EL (cell line): ENCODE data around the gene SFTPB.

Experiments used
- DNase-seq: peaks from one replicate; pipeline ENCODE4 v3.0.0-alpha.2; 2016

SFTPB gene

DNA sequence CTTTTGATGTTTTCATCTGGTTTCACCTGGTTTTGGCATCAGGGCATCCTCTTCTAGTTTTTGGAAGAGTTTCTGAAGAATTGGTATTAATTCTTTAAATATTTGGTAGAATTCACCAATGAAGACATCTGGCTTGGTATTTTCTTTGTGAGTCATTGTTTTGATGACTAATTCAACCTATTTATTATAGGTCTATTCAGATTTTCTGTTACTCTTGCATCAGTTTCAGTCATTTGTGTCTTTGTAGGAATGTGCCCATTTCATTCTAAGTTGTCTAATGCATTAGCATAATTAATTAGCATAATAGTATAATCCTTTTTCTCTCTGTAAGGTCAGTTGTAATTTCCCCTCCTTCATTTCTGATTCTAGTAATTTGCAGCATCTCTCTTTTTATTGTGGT, 34.2 kb upstream of the SFTPB start:
- DNase-seq: peak; percentile 79

DNA sequence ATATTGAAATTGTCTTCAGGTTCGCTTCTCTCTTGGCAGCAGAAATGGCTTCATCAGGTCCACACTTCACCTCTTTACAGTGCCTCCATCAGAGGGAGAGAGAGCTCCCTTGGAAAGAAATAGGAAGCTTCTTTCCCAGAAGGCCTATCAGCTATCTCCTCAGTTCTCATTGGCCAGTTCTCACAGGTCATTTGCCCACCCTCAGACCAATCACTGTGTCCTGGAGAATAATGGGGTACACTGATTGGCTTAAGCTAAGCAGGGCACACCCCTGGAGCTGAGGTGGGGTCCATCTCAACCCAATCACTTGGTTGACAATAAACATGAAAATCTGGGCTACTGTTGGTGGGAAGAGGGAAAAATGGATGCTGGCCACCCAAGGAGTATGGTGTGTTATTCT, 31.3 kb upstream of the SFTPB start:
- DNase-seq: no peak

DNA sequence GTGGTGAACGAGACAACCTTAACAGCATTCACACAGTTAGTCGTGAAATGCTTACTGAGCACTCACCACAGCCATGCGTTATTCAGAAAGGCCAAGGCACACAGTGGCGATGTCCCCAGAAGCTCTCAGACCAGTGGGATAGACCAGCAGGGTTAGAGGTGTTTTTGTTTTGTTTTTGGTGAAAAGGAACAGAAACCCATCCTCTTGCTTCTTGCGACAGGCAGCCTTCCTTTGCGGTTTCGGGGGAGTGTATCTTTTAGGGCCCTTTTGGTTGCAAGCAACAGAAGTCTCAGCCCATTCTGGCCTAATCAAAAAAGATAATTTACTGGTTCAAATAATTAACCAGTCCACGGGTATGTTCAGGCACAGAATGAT, 30.9 kb upstream of the SFTPB start:
- DNase-seq: no peak

DNA sequence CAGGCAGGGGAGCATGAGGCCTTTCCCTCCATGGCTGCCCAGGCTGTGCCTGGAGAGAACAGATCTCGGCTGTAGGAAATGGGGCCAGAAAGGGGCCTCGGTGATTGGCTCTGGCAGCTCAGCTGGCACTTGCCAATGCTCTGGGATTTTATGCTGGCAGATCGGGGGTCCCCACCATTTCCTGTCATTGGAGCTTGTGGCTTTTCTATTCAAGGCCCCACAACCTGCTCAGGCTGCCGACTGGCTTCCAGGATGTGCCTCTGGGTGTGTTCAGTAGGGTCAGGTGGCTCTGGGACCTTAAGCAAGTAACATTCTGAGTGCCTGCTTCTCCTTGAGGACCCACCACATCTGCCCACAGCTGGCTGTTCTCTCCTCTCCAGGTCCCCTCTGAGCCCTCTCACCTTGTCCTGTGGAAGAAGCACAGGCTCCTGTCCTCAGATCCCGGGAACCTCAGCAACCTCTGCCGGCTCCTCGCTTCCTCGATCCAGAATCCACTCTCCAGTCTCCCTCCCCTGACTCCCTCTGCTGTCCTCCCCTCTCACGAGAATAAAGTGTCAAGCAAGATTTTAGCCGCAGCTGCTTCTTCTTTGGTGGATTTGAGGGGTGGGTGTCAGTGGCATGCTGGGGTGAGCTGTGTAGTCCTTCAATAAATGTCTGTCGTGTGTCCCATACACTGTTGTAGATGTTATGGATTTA, 30.3 kb upstream of the SFTPB start:
- DNase-seq: no peak

DNA sequence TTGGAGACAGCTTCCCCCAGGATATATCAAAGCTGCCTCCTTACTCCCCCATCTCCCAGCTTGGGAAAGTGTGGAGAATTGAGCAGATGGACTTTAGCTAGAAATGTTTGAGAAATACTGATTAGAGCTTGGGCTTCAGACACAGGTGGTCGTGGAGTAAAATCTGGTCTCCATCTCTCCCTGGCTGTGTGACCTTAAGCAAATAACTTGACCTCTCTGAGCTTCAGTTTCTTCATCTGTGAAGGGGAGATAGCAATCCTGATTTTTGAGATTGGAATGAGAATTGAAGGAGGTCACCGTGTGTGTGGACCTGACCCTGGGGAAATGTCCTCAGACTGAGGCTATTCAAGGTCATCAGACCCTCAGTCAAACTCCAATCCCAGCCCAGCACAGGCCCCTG, 29.7 kb upstream of the SFTPB start:
- DNase-seq: no peak

DNA sequence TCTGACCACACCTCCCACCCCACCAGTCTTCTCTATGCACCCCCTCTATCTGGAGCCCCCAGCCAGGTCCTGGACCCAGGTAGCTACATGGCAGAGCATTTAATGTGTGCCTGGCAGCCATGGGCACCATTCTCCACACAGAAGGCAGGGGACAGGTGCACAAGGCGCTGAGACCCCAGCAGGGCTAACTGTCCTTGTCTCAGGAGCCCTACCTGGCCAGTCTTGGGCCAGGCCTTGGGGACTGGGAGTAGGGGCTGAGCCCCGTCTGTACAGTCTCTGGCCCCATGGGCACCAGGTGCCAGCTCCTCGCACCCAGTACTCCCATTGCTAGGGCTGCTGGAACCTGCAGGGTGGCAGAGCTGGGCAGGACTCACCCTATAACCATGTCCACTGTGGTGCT, 29.1 kb upstream of the SFTPB start:
- no peak for DNase-seq

DNA sequence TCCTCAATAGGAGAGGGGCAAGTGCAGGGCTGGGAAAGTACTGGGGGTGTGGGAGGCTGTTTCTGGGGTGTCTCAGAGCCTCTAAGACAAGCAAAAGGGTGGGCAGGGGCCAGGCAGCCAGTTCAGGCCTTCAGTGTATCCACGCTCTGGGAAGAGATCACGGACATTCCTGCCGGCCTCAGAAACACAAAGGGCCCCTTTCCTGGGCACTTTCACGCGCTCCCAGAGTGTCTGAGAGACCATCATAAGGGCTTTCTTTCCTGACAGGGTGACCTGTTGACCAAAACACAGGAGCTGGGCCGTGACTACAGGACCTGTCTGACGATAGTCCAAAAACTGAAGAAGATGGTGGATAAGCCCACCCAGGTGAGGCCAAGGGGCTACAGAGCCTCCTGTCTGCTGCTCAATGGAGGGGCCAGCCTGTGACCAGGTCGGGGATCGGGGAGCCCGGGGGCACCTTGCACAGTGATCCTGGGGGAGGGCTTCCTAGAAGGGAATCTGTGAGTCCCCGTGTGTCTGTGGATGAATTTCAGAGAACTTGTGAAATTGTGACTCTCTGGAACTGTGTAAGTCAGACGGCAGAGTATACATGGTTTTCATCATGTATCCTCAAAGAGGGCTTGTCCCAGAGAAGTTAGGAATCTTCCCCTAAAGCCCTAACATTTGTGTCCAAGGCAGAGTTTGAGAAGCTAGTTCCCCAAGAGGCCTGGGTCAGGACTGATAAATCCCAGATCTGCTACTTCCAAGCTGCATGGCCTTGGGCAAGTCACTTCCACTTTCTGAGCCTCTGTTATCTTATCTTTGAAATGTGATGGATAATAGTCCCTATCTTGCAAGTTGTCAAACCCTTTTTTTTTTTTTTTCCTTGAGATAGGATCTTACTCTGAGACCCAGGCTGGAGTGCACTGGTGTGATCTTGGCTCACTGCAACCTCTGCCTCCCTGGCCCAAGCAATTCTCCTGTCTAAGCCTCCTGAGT, 28.0 kb upstream of the SFTPB start:
- DNase-seq: no peak

DNA sequence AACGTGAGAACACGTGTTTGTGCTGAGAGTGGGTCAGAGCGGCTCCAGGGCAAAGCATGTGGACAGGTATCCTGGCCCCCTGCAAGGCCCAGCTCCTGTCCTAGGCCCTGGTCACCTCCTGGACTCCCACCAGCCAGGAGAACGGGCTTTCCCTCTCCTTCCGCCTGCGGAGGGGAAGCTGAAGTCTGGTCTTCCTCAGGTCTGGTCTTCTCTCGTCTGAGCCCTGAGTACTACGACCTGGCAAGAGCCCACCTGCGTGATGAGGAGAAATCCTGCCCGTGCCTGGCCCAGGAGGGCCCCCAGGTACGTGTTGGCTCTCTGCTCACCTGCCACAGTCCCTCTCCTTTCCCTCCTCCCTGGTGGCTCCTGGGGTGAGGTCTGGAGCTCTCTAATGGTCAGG, 27.1 kb upstream of the SFTPB start:
- DNase-seq: no peak

DNA sequence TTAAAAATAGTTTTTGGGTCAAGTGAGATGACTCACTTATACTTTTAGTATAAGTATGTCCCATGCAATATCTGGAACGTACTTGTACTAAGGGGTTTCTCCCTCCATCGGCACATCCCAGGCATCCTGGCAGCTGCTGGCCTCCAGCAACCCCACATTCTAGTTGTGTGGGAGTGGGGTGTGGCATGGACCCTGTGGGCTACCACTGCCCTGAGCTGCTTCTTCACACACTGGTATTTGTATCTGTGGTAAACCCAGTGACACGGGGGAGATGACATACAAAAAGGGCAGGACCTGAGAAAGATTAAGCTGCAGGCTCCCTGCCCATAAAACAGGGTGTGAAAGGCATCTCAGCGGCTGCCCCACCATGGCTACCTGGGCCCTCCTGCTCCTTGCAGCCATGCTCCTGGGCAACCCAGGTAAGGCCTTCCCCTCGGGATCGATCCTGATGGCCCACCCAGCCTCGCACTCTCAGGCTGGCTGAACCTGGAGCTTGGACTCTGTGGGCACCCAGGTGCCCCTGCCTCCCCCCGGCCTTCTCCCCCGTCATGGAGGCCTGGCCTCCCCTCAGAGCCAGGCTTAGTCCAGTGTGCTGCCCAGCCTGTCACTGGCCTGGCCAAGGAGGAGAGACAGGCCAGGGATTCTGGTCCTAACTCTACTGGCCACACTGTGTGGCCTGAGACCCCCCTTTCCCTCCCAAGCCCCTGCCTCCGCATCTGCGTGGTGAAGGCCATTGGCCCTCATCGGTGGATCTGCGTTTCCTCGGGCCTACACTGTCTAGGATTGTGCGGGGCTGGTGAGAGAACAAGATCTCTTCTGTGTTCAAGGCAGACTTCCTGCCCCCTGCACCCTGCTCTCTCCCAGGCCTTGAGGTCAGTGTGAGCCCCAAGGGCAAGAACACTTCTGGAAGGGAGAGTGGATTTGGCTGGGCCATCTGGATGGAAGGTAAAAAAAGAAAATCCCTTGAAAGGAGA, 26.3 kb upstream of the SFTPB start, which contains the start of gene GNLY:
Gene GNLY, plus strand, starts transcription at position 307 of the 974 bp plus-strand sequence. Its CDS starts 61 bp downstream, at position 368.
- DNase-seq: no peak

DNA sequence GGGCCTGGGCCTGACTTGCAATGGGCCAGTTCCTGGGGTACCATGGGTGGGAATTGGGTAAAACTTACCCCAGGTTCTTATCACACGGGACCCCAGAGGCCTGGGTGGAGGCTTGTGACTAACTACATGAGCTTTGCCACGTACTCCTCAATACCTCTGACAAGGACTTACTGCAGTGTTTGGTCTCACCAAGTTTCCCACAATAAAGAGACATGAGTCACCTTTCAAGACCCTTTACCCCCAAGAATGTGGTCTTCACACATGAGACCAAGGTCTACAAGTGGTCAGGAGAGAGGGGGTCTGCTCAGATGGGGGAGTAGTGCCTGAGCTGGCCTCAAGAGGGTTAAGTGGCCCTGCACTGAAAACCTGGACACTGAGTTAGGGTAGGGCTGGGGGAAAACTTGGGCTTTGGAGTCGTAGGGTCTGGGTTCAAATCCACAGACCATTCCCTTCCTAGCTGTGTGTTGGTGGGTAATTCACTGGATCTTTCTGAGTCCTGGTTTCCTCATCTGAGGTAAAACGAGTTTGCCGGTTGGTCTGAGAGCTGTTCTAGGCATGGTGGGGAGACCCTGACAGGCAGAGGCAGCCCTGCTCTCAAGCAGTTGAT, 24.1 kb upstream of the SFTPB start:
- DNase-seq: no peak

DNA sequence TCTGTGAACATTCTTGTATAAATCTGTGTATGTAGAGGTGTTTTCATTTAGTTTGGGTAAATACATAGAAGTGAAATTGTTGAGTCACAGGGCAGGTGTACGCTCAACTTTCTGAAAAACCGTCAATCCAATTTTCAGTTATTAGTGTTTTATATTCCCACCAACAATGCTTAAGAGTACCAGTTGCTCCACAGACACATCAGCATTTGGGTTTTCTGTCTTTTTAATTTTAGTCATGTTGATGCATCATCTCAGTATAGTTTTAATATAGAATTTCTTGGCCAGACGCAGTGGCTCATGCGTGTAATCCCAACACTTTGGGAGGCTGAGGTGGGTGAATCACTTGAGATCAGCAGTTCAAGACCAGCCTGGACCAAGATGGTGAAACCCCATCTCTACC, 22.9 kb upstream of the SFTPB start:
- no peak for DNase-seq

DNA sequence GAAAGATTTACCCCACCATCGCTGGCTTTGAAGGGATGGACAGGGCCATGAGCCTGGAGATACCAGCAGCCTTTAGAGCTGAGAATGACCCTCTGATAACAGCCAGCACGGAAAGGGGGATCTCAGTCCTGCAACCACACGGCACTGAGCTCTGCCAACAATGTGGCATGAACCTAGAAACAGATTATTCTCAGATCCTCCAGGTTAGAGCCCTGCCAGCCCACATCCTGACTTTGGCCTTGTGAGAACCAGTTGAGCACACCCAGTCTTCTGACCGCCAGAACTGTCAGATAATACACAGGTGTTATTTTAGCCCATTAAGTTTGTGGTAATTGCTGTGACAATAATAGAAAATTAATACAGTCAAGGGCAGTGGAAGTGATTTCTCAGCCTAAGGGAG, 16.8 kb upstream of the SFTPB start:
- no peak for DNase-seq

DNA sequence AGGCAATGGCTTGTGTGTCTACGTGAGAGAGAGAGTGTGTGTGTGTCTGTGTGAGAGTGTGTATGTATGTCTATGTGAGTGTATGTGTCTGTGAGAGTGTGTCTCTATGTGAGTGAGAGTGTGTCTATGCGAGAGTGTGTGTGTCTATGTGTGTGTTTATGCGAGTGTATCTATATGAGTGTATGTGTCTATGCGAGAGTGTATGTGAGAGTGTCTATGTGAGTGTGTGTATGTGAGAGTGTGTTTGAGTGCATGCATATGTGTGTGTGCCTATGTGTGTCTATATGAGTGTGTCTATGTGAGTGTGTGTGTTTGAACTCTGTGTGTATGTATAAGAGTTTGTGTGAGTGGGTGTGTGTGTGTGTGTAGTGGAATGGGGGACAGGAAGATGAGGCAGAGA, 16.4 kb upstream of the SFTPB start:
- no peak for DNase-seq

DNA sequence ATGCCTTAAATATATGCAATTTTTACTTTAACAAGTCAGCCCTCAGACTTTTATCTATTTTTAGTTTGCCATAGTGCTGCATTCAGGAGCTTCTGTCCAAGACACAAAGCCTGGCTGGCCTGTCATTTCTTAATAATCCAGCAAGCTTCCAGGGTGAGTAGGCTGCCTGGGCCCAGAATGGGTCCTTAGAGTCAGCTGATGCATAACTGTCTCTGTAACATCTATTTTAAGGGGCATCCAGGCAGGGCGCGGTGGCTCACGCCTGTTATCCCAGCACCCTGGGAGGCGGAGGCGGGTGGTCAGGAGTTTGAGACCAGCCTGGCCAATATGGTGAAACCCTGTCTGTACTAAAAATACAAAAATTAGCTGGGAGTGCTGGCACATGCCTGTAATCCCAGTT, 14.4 kb upstream of the SFTPB start:
- DNase-seq: no peak

DNA sequence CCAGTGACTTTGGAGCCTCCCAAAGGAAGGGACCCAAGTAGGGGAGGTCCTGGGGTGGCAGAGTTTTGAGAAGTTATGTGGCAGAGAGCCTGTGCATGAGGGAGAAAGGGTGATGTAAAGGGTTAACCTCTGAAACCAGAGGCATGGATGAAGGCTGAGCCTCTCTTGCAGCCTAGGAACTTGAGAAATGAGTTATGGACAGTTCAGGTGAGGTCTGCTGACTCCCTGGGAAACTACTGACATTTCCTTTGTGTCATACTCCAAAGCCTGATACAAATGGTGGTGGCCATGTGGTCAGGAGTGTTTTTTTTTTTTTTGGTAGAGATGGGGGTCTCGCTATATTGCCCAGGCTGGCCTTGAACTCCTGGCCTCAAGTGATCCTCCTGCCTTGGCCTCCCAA, 13.8 kb upstream of the SFTPB start:
- DNase-seq: no peak

DNA sequence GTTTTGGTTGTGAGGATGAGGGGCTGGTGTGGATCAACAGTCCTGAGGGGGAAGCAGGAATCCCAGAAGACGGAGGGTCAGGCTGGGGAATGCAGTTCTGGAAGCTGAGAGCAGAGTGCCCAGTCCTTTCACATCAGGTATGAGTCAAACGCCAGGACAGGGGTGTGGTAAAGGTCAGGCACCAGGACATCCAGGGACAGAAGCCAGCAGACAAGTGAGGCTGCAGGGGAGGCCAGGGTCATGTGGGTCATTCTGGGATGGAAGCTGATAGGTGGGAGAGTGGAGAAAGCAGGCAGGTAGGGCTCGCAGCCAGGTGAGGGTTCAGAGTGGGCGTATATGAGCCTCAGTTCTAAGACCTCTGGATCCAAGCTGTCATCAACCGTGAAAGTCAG, 13.4 kb upstream of the SFTPB start:
- DNase-seq: no peak

DNA sequence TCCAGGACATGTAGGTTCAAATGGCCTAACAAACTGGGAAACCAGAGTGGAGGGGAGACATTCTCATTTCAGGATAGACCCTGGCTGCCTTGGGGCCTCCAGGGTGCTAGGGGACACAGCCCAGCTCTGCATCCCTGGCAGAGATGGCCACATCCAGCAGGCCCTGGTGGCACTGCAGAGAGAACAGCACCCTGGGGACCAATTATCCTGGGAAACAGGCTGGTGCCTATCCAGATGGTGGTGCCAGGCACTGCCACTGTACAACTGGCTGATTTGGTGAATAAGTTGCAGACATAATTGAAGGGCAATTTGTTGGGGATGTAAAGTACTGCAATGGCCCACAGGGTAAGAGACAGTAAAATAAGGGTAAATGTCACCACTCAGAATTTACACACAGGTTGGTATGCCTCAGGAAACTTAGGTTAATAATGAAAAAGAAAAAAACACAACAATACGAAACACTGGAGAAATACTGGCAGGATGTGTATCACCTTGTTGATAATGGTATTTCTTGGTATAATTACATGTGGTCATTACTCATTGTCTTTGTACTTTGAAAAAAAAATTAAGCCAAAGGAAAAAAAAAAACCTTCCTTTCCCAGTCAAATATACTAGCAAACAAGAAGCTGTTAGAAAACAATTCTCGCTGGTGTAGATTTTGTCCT, 12.8 kb upstream of the SFTPB start:
- no peak for DNase-seq

DNA sequence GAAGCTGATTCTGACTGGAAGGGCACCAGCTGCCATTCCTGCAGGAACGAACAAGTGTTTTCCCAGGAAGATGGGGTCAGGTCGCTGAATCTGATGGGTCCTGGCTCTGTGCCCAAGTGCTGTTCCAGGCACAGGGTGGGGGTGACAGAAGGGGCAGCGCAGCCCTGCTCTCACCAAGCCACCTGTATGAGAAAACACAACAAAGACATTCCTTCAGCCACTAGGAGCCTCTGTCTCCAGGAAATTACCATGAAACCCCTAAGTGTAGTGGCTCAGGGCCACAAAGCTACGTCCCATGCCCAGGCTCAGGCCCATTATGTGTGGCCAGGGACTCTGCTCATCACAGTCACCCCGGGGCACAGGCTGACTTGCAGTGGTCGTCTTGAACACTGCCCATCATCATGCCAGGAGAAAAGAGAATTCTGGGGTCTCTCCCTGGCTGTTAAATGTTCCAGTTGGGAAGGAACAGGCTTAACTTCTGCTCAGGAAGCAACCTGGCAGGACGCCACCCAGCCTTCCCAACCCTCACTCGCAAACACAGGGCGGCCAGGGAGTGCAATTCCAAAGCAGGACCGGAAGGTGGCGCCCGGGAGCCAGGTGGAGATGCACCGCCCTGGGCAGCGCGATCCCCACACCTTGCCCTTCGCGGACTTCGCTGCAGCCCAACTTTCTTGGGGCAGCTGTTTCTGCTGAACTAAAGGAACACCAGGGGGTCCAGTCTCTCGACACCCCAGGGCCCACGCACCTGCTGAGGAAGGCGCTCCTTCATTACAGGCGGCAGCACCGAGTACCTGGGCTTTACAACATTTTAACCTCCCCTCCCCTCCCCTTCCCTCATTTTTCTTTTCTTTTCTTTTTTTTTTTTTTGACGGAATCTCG, 11.0 kb upstream of the SFTPB start:
- peak; percentile 77 for DNase-seq

DNA sequence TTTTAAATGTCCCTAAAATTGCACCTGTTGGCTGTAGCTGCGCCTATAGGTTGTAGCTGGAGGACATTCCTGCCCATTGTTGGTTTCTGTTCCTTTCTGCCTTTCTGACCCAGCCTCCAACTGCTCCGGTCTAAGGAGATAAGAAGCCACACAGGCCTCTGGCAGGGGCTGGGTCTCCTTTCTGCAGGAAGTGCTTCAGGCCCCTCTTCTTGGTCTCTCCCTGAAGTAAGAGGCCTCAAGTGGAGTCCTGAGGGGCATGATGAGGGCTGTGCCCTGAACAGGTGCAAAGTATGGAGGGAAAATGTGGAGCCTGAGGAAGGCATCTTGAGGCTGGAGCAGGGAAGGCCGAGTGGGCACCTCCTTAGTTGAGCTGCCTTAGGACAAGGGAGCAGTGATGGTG, 10.4 kb upstream of the SFTPB start:
- DNase-seq: no peak

DNA sequence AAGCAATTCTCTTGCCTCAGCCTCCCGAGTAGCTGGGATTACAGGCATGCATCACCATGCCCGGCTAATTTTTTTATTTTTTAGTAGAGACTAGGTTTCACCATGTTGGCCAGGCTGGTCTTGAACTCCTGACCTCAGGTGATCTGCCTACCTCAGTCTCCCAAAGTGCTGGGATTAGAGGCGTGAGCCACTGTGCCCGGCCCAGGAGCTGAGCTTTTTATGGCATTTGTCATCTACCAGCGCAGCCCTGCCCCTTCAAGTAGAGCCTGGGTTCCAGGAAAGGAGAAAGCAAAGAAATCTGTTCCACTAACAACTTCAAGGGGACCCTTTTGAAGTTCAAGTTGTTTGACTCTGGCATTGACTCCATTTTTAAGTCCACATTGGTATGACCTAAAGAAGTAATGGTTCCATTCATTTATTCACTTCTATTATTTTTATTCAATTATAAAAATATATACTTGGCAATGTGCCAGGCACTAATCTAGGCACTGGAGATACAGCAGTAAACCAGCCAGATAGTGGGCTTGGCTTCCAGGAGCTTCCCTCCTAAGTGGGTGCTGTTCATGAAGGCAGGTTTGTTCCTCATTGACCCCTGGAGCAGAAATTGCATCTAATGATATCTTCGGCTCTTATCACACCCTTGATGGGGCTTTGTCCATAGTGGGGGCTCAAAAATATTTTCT, 8.0 kb upstream of the SFTPB start:
- DNase-seq: no peak
